ENCODE measurements around the gene PKIB. TPM values are rescaled to one million over a fixed set of nuclear protein-coding genes. Genes with fewer than 3 reads are reported as not detected.
A peak's percentile ranks its signal among the peaks of the same experiment; 100 is the strongest.

Gene PKIB
- total RNA-seq, 1 donor from 2014 or later, result 3.2 TPM

DNA sequence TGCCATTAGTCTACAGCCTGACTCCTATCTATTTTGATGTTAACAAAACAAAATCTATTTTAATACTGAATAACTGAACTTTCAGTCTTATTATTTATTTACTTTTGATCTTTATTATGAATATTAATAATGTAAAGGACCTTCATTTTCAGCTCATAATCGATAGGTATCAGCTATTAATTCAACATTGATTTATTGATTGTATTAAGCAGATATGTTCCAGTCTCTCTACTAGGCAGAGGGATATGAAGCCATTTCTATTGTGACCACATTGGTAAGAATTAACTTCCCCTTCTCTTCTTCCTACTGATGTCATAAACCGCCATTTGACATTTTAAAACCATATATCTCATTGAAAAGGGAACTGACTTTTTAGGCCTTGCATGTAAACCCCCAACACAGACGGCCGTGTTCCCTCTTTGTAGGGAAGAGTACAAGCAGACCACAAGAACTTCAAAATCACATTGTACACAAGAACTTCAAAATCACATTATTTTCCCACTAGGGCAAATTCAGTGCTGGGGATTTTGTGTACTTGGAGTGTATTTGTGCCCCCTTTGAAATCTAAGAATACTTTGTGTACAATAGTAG is 99.8 kb downstream of the PKIB start:
- H3K36me3 ChIP-seq, result no peaks in the 10 kb centered on the region
- no peaks in the 10 kb centered on the region for H3K27me3 ChIP-seq (ENCODE audit: low read depth)
- TF ChIP-seq, protein P1, sequence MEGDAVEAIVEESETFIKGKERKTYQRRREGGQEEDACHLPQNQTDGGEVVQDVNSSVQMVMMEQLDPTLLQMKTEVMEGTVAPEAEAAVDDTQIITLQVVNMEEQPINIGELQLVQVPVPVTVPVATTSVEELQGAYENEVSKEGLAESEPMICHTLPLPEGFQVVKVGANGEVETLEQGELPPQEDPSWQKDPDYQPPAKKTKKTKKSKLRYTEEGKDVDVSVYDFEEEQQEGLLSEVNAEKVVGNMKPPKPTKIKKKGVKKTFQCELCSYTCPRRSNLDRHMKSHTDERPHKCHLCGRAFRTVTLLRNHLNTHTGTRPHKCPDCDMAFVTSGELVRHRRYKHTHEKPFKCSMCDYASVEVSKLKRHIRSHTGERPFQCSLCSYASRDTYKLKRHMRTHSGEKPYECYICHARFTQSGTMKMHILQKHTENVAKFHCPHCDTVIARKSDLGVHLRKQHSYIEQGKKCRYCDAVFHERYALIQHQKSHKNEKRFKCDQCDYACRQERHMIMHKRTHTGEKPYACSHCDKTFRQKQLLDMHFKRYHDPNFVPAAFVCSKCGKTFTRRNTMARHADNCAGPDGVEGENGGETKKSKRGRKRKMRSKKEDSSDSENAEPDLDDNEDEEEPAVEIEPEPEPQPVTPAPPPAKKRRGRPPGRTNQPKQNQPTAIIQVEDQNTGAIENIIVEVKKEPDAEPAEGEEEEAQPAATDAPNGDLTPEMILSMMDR (IDR thresholded peaks at IDR 0.05), result no peak
- no peaks in the 10 kb centered on the region for H3K4me1 ChIP-seq
- H3K9me3 ChIP-seq, result no peaks in the 10 kb centered on the region
- H3K4me3 ChIP-seq, result no peak overlapping the region
- intact Hi-C loops (cut with DNase I), result no loop called here
- ATAC-seq, result peak; percentile 48 to 86
- H3K27ac ChIP-seq, result no peak overlapping the region
- DNase-seq, result peak; percentile 48

DNA sequence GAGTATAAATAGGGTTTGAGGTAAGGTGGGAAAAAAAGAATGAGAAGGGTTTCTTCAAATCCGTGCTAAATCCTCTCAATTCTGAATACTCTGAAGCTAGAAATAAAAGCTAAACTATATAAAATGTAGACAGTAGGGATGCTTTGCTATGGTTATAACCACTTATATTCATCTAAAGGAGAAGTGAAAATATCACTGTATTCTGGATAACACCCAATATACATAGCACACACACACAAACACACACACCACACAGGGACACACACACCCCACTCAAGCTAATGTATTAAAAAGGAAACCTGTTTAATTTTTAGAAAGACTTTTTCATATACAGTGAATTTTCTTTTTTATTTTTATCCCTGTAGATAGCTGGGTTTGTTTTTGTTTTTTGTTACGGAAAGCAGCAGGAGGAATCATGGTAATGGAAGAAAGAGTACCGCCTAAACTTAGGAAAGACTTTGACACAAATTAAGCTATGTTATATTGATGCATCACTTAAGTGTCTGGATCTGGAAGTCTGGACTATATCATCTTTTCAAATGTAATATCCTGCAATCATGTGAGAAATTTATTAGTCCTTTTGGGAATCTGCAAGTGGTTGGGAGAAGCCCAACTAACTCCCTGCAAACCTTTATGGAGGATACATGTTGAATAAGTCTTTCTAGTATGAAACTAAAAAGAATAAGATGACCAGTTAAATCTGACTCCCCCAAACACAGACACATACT is 100.9 kb downstream of the PKIB start:
- intact Hi-C loops (cut with DNase I), result no loop called here
- DNase-seq (no peak), ATAC-seq (no peak)
- Histone ChIP-seq H3K4me1 (no peaks in the 10 kb centered on the region), H3K27me3 (ENCODE audit: low read depth) (no peaks in the 10 kb centered on the region), H3K36me3 (no peaks in the 10 kb centered on the region), H3K4me3 (no peak overlapping the region), H3K9me3 (no peaks in the 10 kb centered on the region), H3K27ac (no peak overlapping the region)
- TF ChIP-seq, protein P1 (IDR thresholded peaks at IDR 0.05), result no peak

DNA sequence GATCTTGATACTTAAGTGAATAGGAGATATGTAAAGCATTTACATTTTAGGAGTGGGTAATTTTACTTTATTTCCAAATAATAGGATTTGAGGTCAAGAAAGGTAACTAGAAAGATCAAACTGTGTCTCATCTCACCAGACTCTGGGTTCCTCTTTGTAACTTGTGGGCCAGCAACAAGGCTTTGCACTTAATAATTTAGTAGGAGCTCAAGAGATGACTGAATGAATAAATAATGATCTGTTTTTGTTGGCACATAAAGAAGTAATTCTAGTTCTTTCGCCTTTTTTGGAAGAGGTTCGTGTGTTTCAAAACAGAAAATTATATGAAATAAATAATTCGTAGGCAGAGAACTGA is 101.9 kb downstream of the PKIB start:
- Histone ChIP-seq H3K4me1 (no peaks in the 10 kb centered on the region), H3K27ac (no peak overlapping the region), H3K36me3 (no peaks in the 10 kb centered on the region), H3K9me3 (no peaks in the 10 kb centered on the region), H3K4me3 (no peak overlapping the region), H3K27me3 (ENCODE audit: low read depth) (no peaks in the 10 kb centered on the region)
- TF ChIP-seq, protein P1 (IDR thresholded peaks at IDR 0.05), result no peak
- intact Hi-C loops (cut with DNase I), result no loop called here
- ATAC-seq (no peak), DNase-seq (no peak)

DNA sequence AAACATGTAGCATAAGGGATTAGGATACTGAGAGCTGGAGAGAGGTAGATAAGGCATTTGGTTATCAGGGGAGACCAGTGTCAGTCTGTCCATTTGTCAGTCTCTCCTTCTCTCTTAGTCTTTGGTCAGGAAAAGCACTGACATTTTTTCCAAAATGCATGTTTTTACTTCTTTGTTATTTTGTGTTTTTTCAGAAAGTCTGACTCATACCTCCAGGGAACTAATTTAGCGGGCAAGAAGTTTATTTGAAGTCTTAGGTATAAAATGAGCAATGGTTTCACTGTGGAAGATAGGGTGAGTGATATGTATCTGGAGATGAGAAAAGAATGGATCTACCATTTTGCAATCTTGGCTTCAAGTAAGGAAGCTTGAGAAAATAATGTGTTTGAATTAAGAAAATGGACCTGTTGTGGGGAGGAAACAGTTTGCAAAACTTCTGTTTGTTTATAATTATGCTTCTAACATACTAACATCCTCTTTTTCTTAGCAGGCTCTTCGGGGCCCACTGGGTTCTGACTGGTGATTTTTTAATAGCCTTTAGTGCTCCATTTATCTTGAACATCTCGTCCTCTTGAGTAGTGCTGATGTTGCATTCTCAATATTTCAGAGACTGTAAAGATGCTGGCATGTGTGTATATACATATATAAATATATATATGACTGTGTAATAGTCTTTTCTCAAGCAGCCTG is 102.4 kb downstream of the PKIB start:
- no peaks in the 10 kb centered on the region for H3K4me1 ChIP-seq
- H3K27me3 ChIP-seq (ENCODE audit: low read depth), result no peaks in the 10 kb centered on the region
- H3K36me3 ChIP-seq, result no peaks in the 10 kb centered on the region
- ATAC-seq (no peak), DNase-seq (no peak)
- intact Hi-C loops (cut with DNase I), result no loop called here
- no peak overlapping the region for H3K4me3 ChIP-seq
- H3K9me3 ChIP-seq, result no peaks in the 10 kb centered on the region
- TF ChIP-seq, protein P1 (IDR thresholded peaks at IDR 0.05), result no peak
- H3K27ac ChIP-seq, result no peak overlapping the region

DNA sequence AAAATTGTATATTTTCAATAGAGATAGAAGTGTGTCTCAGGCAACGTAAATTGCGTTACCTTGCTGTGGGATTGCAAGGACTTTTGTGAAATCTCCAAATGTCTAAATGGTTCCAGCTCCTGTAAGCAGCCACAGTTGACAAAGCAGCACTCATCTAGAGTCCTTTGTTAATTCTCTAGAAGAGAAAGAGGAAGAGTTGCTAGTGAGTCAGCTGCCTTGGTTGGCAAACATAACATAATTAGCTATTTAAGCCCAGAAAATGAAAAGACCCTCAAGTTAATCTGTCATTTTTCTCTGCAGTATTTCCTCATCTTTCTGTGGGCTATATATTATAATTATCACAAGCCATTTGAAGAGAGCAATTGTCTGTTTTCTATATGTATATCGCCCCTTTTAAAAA is 102.9 kb downstream of the PKIB start:
- Histone ChIP-seq H3K4me1 (no peaks in the 10 kb centered on the region), H3K27me3 (ENCODE audit: low read depth) (no peaks in the 10 kb centered on the region), H3K36me3 (no peaks in the 10 kb centered on the region), H3K27ac (no peak overlapping the region), H3K4me3 (no peak overlapping the region), H3K9me3 (no peaks in the 10 kb centered on the region)
- intact Hi-C loops (cut with DNase I), result no loop called here
- TF ChIP-seq, protein P1 (IDR thresholded peaks at IDR 0.05), result no peak
- DNase-seq (no peak), ATAC-seq (no peak)
